Liver (tissue), 3 donors: ENCODE measurements around the gene ASPSCR1.

ENCODE experiments used
- RAD21 ChIP-seq, 2 donors: IDR thresholded peaks; 2 replicates each; pipeline ENCODE4 v1.6.1; 2016; ENCODE audit warnings: antibody characterized with exemption in 2 of 2, mild to moderate bottlenecking in 2 of 2
- SP1 ChIP-seq: IDR thresholded peaks from 2 replicates; pipeline ENCODE4 v1.6.1; 2018; ENCODE audit warnings: antibody characterized with exemption, mild to moderate bottlenecking
- TF ChIP-seq, protein P1 (sequence below): IDR thresholded peaks from 2 replicates; pipeline ENCODE4 v1.6.1; 2016; ENCODE audit warnings: antibody characterized with exemption
- TF ChIP-seq, protein P2 (sequence below): fragments of 150-350 bp; IDR thresholded peaks from 2 replicates; pipeline ENCODE4 v1.5.1; 2017; ENCODE audit warnings: improper control_type of control experiment, low read depth, low read length; ENCODE audit not compliant: missing input control
- TF ChIP-seq, protein P3 (sequence below): IDR thresholded peaks from 2 replicates; pipeline ENCODE4 v1.6.1; 2016; ENCODE audit warnings: antibody characterized with exemption
- donor health status: healthy.
- donor health status: healthy.

DNA sequence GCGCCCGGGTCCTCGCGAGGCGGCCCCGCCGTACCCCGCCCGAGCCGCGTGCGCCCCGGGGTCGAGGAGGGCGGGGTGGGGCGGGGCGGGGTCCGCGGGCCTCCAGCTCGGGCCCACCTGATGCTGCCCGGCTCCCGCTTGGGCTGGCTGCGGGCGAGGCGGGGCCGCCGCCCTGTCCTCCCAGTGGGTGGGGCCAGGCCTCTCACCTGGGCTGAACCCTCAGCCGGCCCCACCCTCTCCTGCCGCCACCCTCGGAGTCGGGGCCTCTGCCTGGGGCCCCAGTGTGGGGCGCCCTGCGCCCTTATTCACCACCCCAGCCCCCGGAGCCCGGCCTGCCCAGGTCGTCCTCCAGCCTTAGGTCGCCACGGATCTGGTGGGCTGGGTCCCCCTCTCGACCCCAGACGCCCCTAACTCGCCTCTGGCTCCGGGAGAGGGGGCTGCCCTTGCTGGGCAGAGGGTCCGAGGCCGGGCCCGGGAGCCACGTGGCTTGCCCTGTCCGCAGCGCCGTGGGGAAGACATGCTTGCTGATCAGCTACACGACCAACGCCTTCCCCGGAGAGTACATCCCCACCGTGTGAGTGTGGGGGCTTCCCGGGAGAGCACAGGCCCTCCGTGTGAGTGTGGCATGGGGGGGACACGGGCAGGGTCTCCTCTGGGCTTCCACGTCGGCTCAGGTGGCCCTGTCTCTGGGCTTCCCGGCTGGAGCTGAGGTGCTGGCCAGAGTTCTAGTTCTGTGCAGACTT lies 54.6 kb downstream of the ASPSCR1 start:
- TF ChIP-seq RAD21 (IDR thresholded peaks at IDR 0.05): no peak
- no peak for TF ChIP-seq SP1
- TF ChIP-seq, protein P1, sequence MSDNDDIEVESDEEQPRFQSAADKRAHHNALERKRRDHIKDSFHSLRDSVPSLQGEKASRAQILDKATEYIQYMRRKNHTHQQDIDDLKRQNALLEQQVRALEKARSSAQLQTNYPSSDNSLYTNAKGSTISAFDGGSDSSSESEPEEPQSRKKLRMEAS: no peak
- TF ChIP-seq, protein P2, sequence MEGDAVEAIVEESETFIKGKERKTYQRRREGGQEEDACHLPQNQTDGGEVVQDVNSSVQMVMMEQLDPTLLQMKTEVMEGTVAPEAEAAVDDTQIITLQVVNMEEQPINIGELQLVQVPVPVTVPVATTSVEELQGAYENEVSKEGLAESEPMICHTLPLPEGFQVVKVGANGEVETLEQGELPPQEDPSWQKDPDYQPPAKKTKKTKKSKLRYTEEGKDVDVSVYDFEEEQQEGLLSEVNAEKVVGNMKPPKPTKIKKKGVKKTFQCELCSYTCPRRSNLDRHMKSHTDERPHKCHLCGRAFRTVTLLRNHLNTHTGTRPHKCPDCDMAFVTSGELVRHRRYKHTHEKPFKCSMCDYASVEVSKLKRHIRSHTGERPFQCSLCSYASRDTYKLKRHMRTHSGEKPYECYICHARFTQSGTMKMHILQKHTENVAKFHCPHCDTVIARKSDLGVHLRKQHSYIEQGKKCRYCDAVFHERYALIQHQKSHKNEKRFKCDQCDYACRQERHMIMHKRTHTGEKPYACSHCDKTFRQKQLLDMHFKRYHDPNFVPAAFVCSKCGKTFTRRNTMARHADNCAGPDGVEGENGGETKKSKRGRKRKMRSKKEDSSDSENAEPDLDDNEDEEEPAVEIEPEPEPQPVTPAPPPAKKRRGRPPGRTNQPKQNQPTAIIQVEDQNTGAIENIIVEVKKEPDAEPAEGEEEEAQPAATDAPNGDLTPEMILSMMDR: no peak
- TF ChIP-seq, protein P3, sequence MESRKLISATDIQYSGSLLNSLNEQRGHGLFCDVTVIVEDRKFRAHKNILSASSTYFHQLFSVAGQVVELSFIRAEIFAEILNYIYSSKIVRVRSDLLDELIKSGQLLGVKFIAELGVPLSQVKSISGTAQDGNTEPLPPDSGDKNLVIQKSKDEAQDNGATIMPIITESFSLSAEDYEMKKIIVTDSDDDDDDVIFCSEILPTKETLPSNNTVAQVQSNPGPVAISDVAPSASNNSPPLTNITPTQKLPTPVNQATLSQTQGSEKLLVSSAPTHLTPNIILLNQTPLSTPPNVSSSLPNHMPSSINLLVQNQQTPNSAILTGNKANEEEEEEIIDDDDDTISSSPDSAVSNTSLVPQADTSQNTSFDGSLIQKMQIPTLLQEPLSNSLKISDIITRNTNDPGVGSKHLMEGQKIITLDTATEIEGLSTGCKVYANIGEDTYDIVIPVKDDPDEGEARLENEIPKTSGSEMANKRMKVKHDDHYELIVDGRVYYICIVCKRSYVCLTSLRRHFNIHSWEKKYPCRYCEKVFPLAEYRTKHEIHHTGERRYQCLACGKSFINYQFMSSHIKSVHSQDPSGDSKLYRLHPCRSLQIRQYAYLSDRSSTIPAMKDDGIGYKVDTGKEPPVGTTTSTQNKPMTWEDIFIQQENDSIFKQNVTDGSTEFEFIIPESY: no peak
